Natural killer cell (primary cell): Measurements from ENCODE around the gene GRIN2A. TPM values are rescaled to one million over a fixed set of nuclear protein-coding genes. Genes with fewer than 3 reads are reported as not detected.

Experiments used
- ATAC-seq, 3 donors: fragments of 150-1000 bp in 2 of 3; fragments of 200-7000 bp in 1 of 3; cut with Tn5 transposase; 1 replicate in 1 of 3; 2 replicates in 2 of 3; pipeline ENCODE4 v1.10.0; 2021; ENCODE audit warnings: mild to moderate bottlenecking in 2 of 3, moderate library complexity in 2 of 3
- DNase-seq, 2 donors: peaks; one replicate each; pipeline versions ENCODE4 v3.0.0 to v3.0.0-alpha.2; 2013 to 2021; ENCODE audit warnings: mixed read lengths in 1 of 2
- H3K27ac ChIP-seq: one replicate; pipeline ENCODE4 v1.5.1; 2013; ENCODE audit warnings: mild to moderate bottlenecking, low read length
- H3K27me3 ChIP-seq: one replicate; pipeline ENCODE4 v1.6.1; 2013; ENCODE audit warnings: low read length; ENCODE audit not compliant: control insufficient read depth, insufficient read depth
- H3K36me3 ChIP-seq: one replicate; pipeline ENCODE4 v1.6.1; 2013; ENCODE audit warnings: low read length; ENCODE audit not compliant: control insufficient read depth, insufficient read depth
- H3K4me1 ChIP-seq: one replicate; pipeline ENCODE4 v1.6.1; 2013; ENCODE audit warnings: low read length; ENCODE audit not compliant: control insufficient read depth, insufficient read depth
- H3K4me3 ChIP-seq: one replicate; pipeline ENCODE4 v1.5.1; 2013; ENCODE audit warnings: low read length
- H3K9me3 ChIP-seq: one replicate; pipeline ENCODE4 v1.6.1; 2013; ENCODE audit warnings: low read length; ENCODE audit not compliant: control insufficient read depth, insufficient read depth
- H3K27ac Mint-ChIP-seq, 2 donors: one replicate each; pipeline ENCODE4 v1.8.0; 2022; ENCODE audit warnings: mild to moderate bottlenecking in 2 of 2, mixed read lengths in 2 of 2, moderate library complexity in 1 of 2
- H3K27me3 Mint-ChIP-seq, 2 donors: one replicate each; pipeline ENCODE4 v1.8.0; 2022; ENCODE audit warnings: low read depth in 2 of 2, mixed read lengths in 2 of 2
- H3K36me3 Mint-ChIP-seq: one replicate; pipeline ENCODE4 v1.8.0; 2022; ENCODE audit warnings: mixed read lengths
- H3K4me1 Mint-ChIP-seq, 2 donors: one replicate each; pipeline ENCODE4 v1.8.0; 2022; ENCODE audit warnings: mixed read lengths in 2 of 2
- H3K4me3 Mint-ChIP-seq: one replicate; pipeline ENCODE4 v1.8.0; 2022; ENCODE audit warnings: mild to moderate bottlenecking, moderate library complexity, mixed read lengths
- H3K9me3 Mint-ChIP-seq, 2 donors: one replicate each; pipeline ENCODE4 v1.8.0; 2022; ENCODE audit warnings: mixed read lengths in 2 of 2
- WGBS: methylation state at CpG from one replicate; pipeline ENCODE4 v1.1.7; 2013; ENCODE audit warnings: missing lambda C conversion rate; ENCODE audit not compliant: insufficient coverage; 5-methylcytosine and 5-hydroxymethylcytosine counted together
- intact Hi-C: fragments of 100-400 bp; cut with micrococcal nuclease; formaldehyde crosslinking; loops from one replicate; pipeline ENCODE4 v1.14.2; 2022
- total RNA-seq, 4 donors: library from RNA; stranded (reverse); fragments of 120-200 nt in 1 of 4; gene quantifications; one replicate each; pipeline versions ENCODE4 v1.2.3 to v1.2.4, GENCODE V29; 2013 to 2022
- TF ChIP-seq, protein P1 (sequence below): fragments of 200-600 bp; IDR thresholded peaks from one replicate; pipeline ENCODE4 v1.8.0; 2022; ENCODE audit warnings: antibody characterized with exemption

GRIN2A gene
- total RNA-seq, 3 donors from 2014 or later (not counting 1 experiment from before 2014, with no cell fraction given), result not detected

DNA sequence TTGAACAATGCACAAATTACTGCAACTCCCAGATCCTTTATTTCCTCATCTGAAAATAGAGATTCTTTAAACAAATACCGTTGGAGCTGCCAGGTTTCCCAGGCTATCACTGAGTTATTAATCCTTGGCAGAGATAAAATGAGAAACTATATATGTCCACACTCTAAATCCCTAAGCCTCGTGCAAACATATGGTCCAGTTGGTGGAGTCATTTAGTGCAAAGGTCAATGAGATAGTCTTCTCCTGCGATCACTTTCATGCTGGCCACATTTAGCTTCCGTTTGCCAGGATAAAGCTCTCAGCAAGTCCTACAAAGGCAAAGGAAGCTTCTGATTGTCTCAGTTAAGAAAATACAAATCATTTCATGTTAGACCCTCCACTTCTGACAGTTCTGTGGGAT, 11.0 kb downstream of the GRIN2A start:
- intact Hi-C loops, result no loop called here
- no peaks in the 10 kb centered on the region for H3K36me3 ChIP-seq
- Mint-ChIP-seq H3K9me3 (no peaks in the 10 kb centered on the region), H3K36me3 (no peaks in the 10 kb centered on the region), H3K27ac (no peak overlapping the region), H3K4me3 (no peak overlapping the region), H3K4me1 (no peaks in the 10 kb centered on the region), H3K27me3 (peaks cover 4 to 36% of the 10 kb centered on the region in 2 donors)
- no peak overlapping the region for H3K4me3 ChIP-seq
- 76% methylated on average over 3 of the region's 4 CpGs for WGBS
- TF ChIP-seq, protein P1, sequence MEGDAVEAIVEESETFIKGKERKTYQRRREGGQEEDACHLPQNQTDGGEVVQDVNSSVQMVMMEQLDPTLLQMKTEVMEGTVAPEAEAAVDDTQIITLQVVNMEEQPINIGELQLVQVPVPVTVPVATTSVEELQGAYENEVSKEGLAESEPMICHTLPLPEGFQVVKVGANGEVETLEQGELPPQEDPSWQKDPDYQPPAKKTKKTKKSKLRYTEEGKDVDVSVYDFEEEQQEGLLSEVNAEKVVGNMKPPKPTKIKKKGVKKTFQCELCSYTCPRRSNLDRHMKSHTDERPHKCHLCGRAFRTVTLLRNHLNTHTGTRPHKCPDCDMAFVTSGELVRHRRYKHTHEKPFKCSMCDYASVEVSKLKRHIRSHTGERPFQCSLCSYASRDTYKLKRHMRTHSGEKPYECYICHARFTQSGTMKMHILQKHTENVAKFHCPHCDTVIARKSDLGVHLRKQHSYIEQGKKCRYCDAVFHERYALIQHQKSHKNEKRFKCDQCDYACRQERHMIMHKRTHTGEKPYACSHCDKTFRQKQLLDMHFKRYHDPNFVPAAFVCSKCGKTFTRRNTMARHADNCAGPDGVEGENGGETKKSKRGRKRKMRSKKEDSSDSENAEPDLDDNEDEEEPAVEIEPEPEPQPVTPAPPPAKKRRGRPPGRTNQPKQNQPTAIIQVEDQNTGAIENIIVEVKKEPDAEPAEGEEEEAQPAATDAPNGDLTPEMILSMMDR, result no peak
- no peaks in the 10 kb centered on the region for H3K9me3 ChIP-seq
- no peak for DNase-seq
- H3K27ac ChIP-seq, result no peak overlapping the region
- no peak for ATAC-seq
- no peaks in the 10 kb centered on the region for H3K4me1 ChIP-seq
- H3K27me3 ChIP-seq, result no peaks in the 10 kb centered on the region

DNA sequence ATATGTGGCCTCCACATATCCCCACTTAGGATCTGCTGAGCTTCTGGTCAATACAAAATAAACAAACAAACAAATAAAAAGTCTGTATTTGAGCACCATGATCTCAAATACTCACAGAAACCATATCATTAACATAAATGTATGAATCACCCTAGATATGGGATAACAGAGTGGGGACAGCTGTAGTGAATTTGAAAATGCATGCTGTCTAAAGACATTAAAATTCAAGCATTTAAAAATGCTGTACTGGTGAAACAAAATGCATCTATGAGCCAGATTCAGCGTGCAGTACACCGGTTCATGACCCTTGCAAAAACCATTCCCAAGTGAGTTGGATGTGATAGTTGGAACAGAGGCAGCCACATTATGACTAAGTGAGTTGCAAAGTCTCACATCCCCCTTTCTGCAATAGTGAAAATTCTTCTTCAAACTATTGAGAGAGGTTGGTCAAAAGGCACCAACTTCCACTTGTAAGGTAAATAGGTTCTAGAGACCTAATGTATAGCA, 12.3 kb downstream of the GRIN2A start:
- Histone ChIP-seq H3K4me1 (no peaks in the 10 kb centered on the region), H3K36me3 (no peaks in the 10 kb centered on the region), H3K27ac (no peak overlapping the region), H3K4me3 (no peak overlapping the region), H3K27me3 (no peaks in the 10 kb centered on the region), H3K9me3 (no peaks in the 10 kb centered on the region)
- ATAC-seq, result no peak
- Mint-ChIP-seq H3K27me3 (peaks cover 10 to 35% of the 10 kb centered on the region in 2 donors), H3K9me3 (no peaks in the 10 kb centered on the region), H3K36me3 (no peaks in the 10 kb centered on the region), H3K4me1 (no peaks in the 10 kb centered on the region), H3K4me3 (no peak overlapping the region), H3K27ac (no peak overlapping the region)
- intact Hi-C loops, result no loop called here
- WGBS, result 94% methylated on average over 2 of the region's 2 CpGs
- TF ChIP-seq, protein P1, result no peak
- no peak for DNase-seq

DNA sequence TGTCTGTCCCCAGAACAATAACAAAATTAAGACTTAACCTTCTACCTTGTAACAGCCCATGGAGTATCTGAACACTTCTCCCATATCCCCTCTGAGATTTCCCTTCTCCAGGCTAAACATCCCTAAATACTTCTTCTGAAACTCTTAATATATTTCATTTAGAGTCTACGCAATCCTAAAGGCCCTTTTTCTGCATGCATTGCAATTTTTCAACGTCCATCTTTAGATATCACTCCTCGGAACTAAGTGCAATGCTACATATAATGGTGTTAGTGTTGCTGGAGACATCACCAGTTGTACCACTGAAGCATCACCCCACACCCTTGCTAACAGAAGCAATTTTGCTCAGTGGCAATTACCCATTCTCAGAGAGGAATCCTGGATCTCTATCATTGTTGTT, 13.2 kb downstream of the GRIN2A start:
- Histone ChIP-seq H3K27me3 (no peaks in the 10 kb centered on the region), H3K9me3 (no peaks in the 10 kb centered on the region), H3K4me3 (no peak overlapping the region), H3K4me1 (no peaks in the 10 kb centered on the region), H3K36me3 (no peaks in the 10 kb centered on the region), H3K27ac (no peak overlapping the region)
- H3K27me3 Mint-ChIP-seq, result peaks cover 8 to 29% of the 10 kb centered on the region in 2 donors
- WGBS, result 76% methylated on average over 2 of the region's 3 CpGs
- ATAC-seq (no peak), DNase-seq (no peak)
- intact Hi-C loops, result no loop called here
- no peaks in the 10 kb centered on the region for H3K36me3 Mint-ChIP-seq
- no peak overlapping the region for H3K4me3 Mint-ChIP-seq
- H3K4me1 Mint-ChIP-seq, result no peaks in the 10 kb centered on the region
- H3K27ac Mint-ChIP-seq, result no peak overlapping the region
- TF ChIP-seq, protein P1, result no peak
- H3K9me3 Mint-ChIP-seq, result no peaks in the 10 kb centered on the region

DNA sequence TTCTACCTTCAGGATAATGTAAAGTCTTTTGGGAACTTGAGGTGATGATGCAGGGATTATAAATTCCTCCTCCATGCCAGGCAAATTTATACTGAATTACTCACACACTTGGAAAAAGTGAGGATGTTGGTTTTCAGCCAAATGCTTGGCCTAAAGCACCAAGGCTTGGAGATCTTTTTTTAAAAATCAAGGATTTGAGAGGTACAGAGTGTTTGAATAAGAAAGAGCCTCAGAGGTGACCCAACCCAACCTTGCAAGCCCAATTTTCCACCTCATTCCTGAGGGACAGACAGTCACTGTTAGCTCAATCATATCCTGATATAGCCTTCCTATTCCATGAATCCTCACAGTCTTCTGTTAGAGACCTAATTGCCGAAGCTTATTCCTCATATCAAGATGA, 14.0 kb downstream of the GRIN2A start:
- H3K36me3 Mint-ChIP-seq, result no peaks in the 10 kb centered on the region
- no peaks in the 10 kb centered on the region for H3K9me3 ChIP-seq
- ATAC-seq (no peak), DNase-seq (no peak)
- peaks cover 9 to 21% of the 10 kb centered on the region in 2 donors for H3K27me3 Mint-ChIP-seq
- H3K27ac ChIP-seq, result no peak overlapping the region
- H3K36me3 ChIP-seq, result no peaks in the 10 kb centered on the region
- no peak overlapping the region for H3K27ac Mint-ChIP-seq
- H3K4me3 Mint-ChIP-seq, result no peak overlapping the region
- no peak overlapping the region for H3K4me3 ChIP-seq
- intact Hi-C loops, result no loop called here
- TF ChIP-seq, protein P1, result no peak
- 95% methylated on average over 1 of the region's 1 CpG for WGBS
- no peaks in the 10 kb centered on the region for H3K9me3 Mint-ChIP-seq
- H3K27me3 ChIP-seq, result no peaks in the 10 kb centered on the region
- H3K4me1 ChIP-seq, result no peaks in the 10 kb centered on the region
- no peaks in the 10 kb centered on the region for H3K4me1 Mint-ChIP-seq
